CD14-positive monocyte (primary cell): ENCODE measurements around the gene ZNF19. TPM values are rescaled to one million over a fixed set of nuclear protein-coding genes. Genes with fewer than 3 reads are reported as not detected.

Source experiments
- DNase-seq, 3 donors: peaks; one replicate each; pipeline ENCODE4 v3.0.0-alpha.2; 2011 to 2022
- H2AFZ ChIP-seq: 2 replicates; pipeline ENCODE4 v1.6.0; 2012; ENCODE audit warnings: mild to moderate bottlenecking, low read depth, low read length, inconsistent platforms; ENCODE audit not compliant: insufficient read depth, poor library complexity, severe bottlenecking
- H3K27ac ChIP-seq, 2 donors: 1 replicate in 1 of 2; 2 replicates in 1 of 2; pipeline ENCODE4 v1.5.1; 2012 to 2013; ENCODE audit warnings: low read length in 2 of 2, control low read depth in 1 of 2, inconsistent platforms in 1 of 2, low read depth in 1 of 2, mild to moderate bottlenecking in 1 of 2
- H3K27me3 ChIP-seq, 2 donors: one replicate each; pipeline versions ENCODE4 v1.6.0 to v1.6.1; 2011 to 2013; ENCODE audit warnings: low read length in 2 of 2; ENCODE audit not compliant: control insufficient read depth in 2 of 2, insufficient read depth in 2 of 2
- H3K36me3 ChIP-seq, 2 donors: replicated peaks in 1 of 2; 1 replicate in 1 of 2; 2 replicates in 1 of 2; pipeline versions ENCODE4 v1.5.1 to v1.6.1; 2012 to 2013; ENCODE audit warnings: low read length in 2 of 2, control low read depth in 1 of 2, inconsistent platforms in 1 of 2, mild to moderate bottlenecking in 1 of 2; ENCODE audit not compliant: insufficient read depth in 2 of 2, control insufficient read depth in 1 of 2
- H3K4me1 ChIP-seq, 2 donors: 1 replicate in 1 of 2; 2 replicates in 1 of 2; pipeline versions ENCODE4 v1.5.1 to v1.6.1; 2012 to 2013; ENCODE audit warnings: low read length in 2 of 2, control low read depth in 1 of 2, inconsistent platforms in 1 of 2, mild to moderate bottlenecking in 1 of 2, moderate library complexity in 1 of 2; ENCODE audit not compliant: insufficient read depth in 2 of 2, control insufficient read depth in 1 of 2
- H3K4me2 ChIP-seq: replicated peaks from 2 replicates; pipeline ENCODE3; 2012; ENCODE audit warnings: low read length, moderate library complexity, mild to moderate bottlenecking; ENCODE audit not compliant: poor library complexity, severe bottlenecking; ENCODE audit errors: extremely low read depth
- H3K4me3 ChIP-seq, 3 experiments: fragments of 200-600 bp in 1 of 3; sonication (generic) in 1 of 3; replicated peaks in 1 of 3; 1 replicate in 2 of 3; 2 replicates in 1 of 3; pipeline ENCODE4 v1.5.1; 2011 to 2013; ENCODE audit warnings: low read length in 3 of 3, mild to moderate bottlenecking in 3 of 3, control low read depth in 2 of 3, low read depth in 2 of 3, inconsistent platforms in 1 of 3, moderate library complexity in 1 of 3
- H3K79me2 ChIP-seq: 2 replicates; pipeline ENCODE4 v1.6.0; 2012; ENCODE audit warnings: mild to moderate bottlenecking, control low read depth, inconsistent platforms, low read length, moderate library complexity; ENCODE audit not compliant: insufficient read depth
- H3K9ac ChIP-seq: 2 replicates; pipeline ENCODE4 v1.6.0; 2017; ENCODE audit warnings: low read length, mild to moderate bottlenecking; ENCODE audit not compliant: insufficient read depth, poor library complexity, severe bottlenecking
- H3K9me3 ChIP-seq, 2 donors: replicated peaks in 1 of 2; 1 replicate in 1 of 2; 2 replicates in 1 of 2; pipeline versions ENCODE4 v1.5.1 to v1.6.1; 2012 to 2013; ENCODE audit warnings: low read length in 2 of 2, control low read depth in 1 of 2; ENCODE audit not compliant: control insufficient read depth in 1 of 2, insufficient read depth in 1 of 2
- H4K20me1 ChIP-seq: 2 replicates; pipeline ENCODE4 v1.6.0; 2012; ENCODE audit warnings: mild to moderate bottlenecking, low read length, control low read depth, moderate library complexity; ENCODE audit not compliant: insufficient read depth
- H3K27ac Mint-ChIP-seq, 7 donors: one replicate each; pipeline ENCODE4 v1.8.0; 2020; ENCODE audit warnings: mild to moderate bottlenecking in 7 of 7, mixed read lengths in 7 of 7, moderate library complexity in 6 of 7, inconsistent platforms in 2 of 7
- H3K27me3 Mint-ChIP-seq, 3 donors: one replicate each; pipeline ENCODE4 v1.8.0; 2021 to 2022; ENCODE audit warnings: low read depth in 3 of 3, mild to moderate bottlenecking in 3 of 3, mixed read lengths in 3 of 3, moderate library complexity in 3 of 3, inconsistent platforms in 1 of 3
- H3K36me3 Mint-ChIP-seq, 2 donors: one replicate each; pipeline ENCODE4 v1.8.0; 2020; ENCODE audit warnings: mixed read lengths in 2 of 2, inconsistent platforms in 1 of 2, mild to moderate bottlenecking in 1 of 2
- H3K4me1 Mint-ChIP-seq: one replicate; pipeline ENCODE4 v1.8.0; 2020; ENCODE audit warnings: mild to moderate bottlenecking, mixed read lengths
- H3K4me3 Mint-ChIP-seq, 2 donors: one replicate each; pipeline ENCODE4 v1.8.0; 2020; ENCODE audit warnings: mild to moderate bottlenecking in 2 of 2, mixed read lengths in 2 of 2, moderate library complexity in 1 of 2
- H3K9me3 Mint-ChIP-seq, 7 donors: one replicate each; pipeline ENCODE4 v1.8.0; 2020 to 2022; ENCODE audit warnings: mixed read lengths in 7 of 7, mild to moderate bottlenecking in 6 of 7, moderate library complexity in 6 of 7, inconsistent platforms in 2 of 7
- WGBS: methylation state at CpG from one replicate; pipeline ENCODE4 v1.1.5; 2013; ENCODE audit warnings: missing lambda C conversion rate; ENCODE audit not compliant: insufficient coverage; 5-methylcytosine and 5-hydroxymethylcytosine counted together
- intact Hi-C, 2 donors: fragments of 100-400 bp; cut with micrococcal nuclease; formaldehyde crosslinking; loops; one replicate each; pipeline versions ENCODE4 v1.15.0 to v1.15.1; 2023
- polyA plus RNA-seq, 3 donors: library from polyadenylated mRNA; depleted of rRNA in 1 of 3; unstranded in 2 of 3; stranded (reverse) in 1 of 3; fragments of 300-500 nt in 2 of 3; fragments of >200 nt in 1 of 3; fragmentation: Illumina TruSeq in 2 of 3; gene quantifications; 1 replicate in 2 of 3; 2 replicates in 1 of 3; pipeline ENCODE4 v1.2.3, GENCODE V29; 2012 to 2021
- TF ChIP-seq, protein P1 (sequence below): fragments of 200-600 bp; IDR thresholded peaks from one replicate; pipeline ENCODE4 v1.8.0; 2022; ENCODE audit warnings: antibody characterized with exemption, mild to moderate bottlenecking

The ZNF19 gene
- polyA plus RNA-seq, 3 donors = 0.41 to 0.80 TPM; not detected in 1

DNA sequence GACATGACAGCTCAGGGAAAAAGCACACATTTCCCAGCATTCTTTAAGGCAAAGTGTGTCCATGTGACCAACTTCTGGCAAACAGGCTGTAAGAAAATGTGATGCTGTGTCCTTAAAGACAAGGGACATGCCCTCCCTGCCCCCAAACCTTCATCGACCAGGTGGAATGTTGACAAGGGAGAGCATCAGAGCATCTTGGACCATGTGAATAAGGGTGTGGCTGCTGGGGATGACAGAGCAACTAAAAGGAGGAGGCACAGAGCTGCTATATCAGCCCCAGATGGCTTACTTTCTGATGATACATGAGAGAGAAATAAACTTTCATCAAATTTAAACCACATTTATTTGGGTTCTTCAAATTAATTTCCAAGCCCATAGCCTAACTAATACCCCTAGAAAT is 24.9 kb downstream of the ZNF19 start:
- no peak overlapping the region for H3K27ac Mint-ChIP-seq
- Histone ChIP-seq H3K9ac (no peak overlapping the region), H3K4me3 (no peak overlapping the region), H3K36me3 (no peaks in the 10 kb centered on the region), H3K27ac (no peak overlapping the region), H3K79me2 (peaks cover 3% of the 10 kb centered on the region), H4K20me1 (no peaks in the 10 kb centered on the region), H3K9me3 (no peaks in the 10 kb centered on the region), H3K27me3 (no peaks in the 10 kb centered on the region), H3K4me2 (no peak overlapping the region), H3K4me1 (peaks cover 13 to 15% of the 10 kb centered on the region in 2 donors), H2AFZ (no peak overlapping the region)
- no CpG with 5 or more reads among the region's 1 CpG for WGBS
- DNase-seq = no peak
- intact Hi-C loops = no loop called here
- no peaks in the 10 kb centered on the region for H3K36me3 Mint-ChIP-seq
- H3K27me3 Mint-ChIP-seq = peaks cover 0 to 4% (median 0%) of the 10 kb centered on the region in 3 donors
- H3K4me3 Mint-ChIP-seq = no peak overlapping the region
- peaks cover 20% of the 10 kb centered on the region for H3K4me1 Mint-ChIP-seq
- peaks cover 0 to 2% (median 1%) of the 10 kb centered on the region in 7 donors for H3K9me3 Mint-ChIP-seq
- TF ChIP-seq, protein P1, sequence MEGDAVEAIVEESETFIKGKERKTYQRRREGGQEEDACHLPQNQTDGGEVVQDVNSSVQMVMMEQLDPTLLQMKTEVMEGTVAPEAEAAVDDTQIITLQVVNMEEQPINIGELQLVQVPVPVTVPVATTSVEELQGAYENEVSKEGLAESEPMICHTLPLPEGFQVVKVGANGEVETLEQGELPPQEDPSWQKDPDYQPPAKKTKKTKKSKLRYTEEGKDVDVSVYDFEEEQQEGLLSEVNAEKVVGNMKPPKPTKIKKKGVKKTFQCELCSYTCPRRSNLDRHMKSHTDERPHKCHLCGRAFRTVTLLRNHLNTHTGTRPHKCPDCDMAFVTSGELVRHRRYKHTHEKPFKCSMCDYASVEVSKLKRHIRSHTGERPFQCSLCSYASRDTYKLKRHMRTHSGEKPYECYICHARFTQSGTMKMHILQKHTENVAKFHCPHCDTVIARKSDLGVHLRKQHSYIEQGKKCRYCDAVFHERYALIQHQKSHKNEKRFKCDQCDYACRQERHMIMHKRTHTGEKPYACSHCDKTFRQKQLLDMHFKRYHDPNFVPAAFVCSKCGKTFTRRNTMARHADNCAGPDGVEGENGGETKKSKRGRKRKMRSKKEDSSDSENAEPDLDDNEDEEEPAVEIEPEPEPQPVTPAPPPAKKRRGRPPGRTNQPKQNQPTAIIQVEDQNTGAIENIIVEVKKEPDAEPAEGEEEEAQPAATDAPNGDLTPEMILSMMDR = no peak

DNA sequence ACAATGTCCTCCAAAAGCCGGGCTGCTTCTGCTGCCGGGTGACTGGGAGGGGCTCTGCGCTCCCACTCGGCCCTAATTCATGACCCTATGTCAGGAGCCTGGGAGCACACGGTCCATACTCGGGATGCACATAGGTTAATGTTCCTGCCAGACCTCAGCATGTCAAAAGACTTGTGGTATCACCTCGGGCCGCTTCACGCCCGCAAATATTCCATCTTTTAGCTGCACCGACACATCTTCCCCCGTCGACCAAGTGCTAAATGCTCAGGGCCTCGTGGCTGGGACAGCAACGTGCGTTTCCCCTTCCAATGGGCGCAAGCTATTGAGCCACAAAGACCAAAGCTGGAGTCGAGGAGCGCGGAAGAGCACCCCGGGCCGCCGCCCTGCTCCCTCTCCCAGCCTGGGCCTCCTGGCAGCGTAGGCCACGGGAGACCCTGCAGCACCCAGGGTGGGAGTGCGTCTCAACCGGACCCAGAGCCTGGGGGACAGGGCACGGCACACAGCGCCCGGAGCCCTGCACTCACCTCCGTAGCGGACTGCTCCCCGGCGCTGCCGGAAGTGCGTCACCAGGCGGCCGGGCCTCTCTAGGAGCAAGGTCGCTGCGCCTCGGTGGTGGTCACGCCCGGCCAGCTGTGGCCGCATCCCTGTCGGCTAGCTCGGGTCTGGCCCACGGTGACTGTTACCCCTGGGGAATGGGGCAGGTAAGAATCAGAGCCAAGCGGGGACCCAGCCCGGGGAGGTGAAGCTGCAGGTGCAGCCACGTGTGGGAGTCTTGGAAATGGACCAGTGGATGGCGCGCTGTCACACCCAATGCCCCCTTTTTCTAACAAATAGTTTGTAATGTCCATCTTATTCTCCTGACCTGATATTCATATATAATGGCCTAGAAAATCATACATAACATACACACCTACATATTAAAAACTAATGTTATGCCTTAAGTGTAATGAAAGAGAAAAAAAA is 27.2 kb downstream of the ZNF19 start, which contains the start of gene ZNF23:
Gene ZNF23, minus strand, starts transcription at position 562 of the 963 bp plus-strand sequence. CDS start 5,451 bp downstream, outside the sequence.
- Histone ChIP-seq H3K4me3 (peak within 1 kb of the TSS; percentile 83 to 89 (median 83)), H3K79me2 (peaks cover 3% of the 10 kb centered on the region), H3K27ac (peak within 1 kb of the TSS; percentile 59 to 86), H3K27me3 (no peaks in the 10 kb centered on the region), H4K20me1 (no peaks in the 10 kb centered on the region), H3K36me3 (no peaks in the 10 kb centered on the region), H3K4me2 (peak within 1 kb of the TSS; percentile 88), H2AFZ (peak within 1 kb of the TSS; percentile 98), H3K9ac (peak within 1 kb of the TSS; percentile 64), H3K4me1 (peaks cover 13 to 15% of the 10 kb centered on the region in 2 donors), H3K9me3 (no peaks in the 10 kb centered on the region)
- Mint-ChIP-seq H3K9me3 (peaks cover 0 to 3% (median 2%) of the 10 kb centered on the region in 7 donors), H3K4me1 (peaks cover 20% of the 10 kb centered on the region), H3K27me3 (peaks cover 0 to 4% (median 0%) of the 10 kb centered on the region in 3 donors), H3K27ac (peak within 1 kb of the TSS; percentile 80 to 89 (median 86)), H3K36me3 (peaks cover 0 to 4% of the 10 kb centered on the region in 2 donors), H3K4me3 (peak within 1 kb of the TSS; percentile 87 to 95)
- DNase-seq = peak; percentile 74 to 80 (median 75)
- under 1% methylated on average over 47 of the region's 52 CpGs for WGBS
- intact Hi-C loops = loop anchor here in 1 of 2 donors (2.0 kb wide), 1 partner anchor 23 kb away; no protein-coding TSS in a partner anchor
- TF ChIP-seq, protein P1 = no peak
